SU-DHL-6 (cell line): Measurements from ENCODE around the gene INSIG2.

Source experiments
- CTCF ChIP-seq: fragments of 200-600 bp; sonication (generic); IDR thresholded peaks from one replicate; pipeline ENCODE4 v1.5.1; 2017; ENCODE audit warnings: antibody characterized with exemption, mild to moderate bottlenecking, low read length, moderate library complexity; ENCODE audit not compliant: insufficient read depth, poor library complexity, severe bottlenecking
- EZH2phosphoT487 ChIP-seq: fragments of 200-600 bp; sonication (generic), shearing (Covaris generic); conservative IDR thresholded peaks from 2 replicates; pipeline ENCODE4 v1.6.1; 2018; ENCODE audit warnings: mild to moderate bottlenecking, antibody characterized with exemption, low read length, moderate library complexity, mixed read lengths

GRCh38 chr2:118054213-118055008, 33.9 kb upstream of the INSIG2 start:
- no peak for TF ChIP-seq CTCF
- no peak for TF ChIP-seq EZH2phosphoT487
